Islet of Langerhans (tissue), 1 donor: ENCODE results near the gene PRKCQ.
A peak's percentile ranks its signal among the peaks of the same experiment; 100 is the strongest.
"Not testable (repeated sequence)": the region's sequence is repeated elsewhere in the genome, so short reads cannot be mapped to it uniquely, and the experiment has no call there.

Source experiments
- FAIRE-seq: peaks from one replicate; lab custom pipeline; 2011; peaks lifted over from hg19 to GRCh38; lab: Jason Lieb, UNC

PRKCQ gene

DNA sequence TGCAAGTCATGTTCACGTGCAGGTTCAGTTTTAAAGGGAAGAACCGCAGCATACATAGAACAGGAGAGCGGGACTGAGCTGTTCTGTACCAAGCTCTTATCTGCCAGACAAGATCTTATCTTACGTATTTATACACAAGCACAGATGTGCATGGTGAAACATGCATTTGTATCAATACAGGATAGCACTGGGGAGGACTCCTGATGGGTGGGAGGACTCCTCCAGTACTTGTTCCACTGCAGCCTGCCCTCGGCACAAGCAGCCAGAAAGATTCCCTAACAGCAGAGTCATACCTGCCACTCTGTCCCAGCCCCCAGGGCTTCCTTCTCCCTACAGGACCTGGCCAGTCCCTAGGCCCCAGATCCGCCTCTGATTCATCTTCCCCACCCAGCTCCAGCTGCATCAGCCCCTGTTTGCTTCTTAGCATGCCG lies 13.2 kb upstream of the PRKCQ start:
- no peak for FAIRE-seq

DNA sequence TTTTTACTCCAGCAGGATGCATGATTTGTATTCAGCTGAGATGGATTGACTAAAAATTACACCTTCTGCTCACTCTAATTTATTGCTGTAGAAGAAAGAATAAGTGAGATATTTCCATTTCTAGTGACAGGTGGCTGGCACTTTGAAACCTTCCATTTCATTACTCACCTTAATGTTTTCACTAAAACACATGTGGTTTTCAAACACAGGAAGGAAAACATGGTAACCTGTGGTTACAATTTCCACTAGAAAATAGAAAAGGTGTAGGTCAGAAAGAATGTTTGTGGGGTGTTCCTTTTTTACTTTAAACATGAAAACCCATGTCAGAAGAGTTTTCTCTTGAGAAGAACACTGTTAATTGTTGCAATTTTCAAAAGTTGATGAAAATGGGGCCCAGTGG lies 12.0 kb upstream of the PRKCQ start:
- FAIRE-seq, result peak; percentile 86

DNA sequence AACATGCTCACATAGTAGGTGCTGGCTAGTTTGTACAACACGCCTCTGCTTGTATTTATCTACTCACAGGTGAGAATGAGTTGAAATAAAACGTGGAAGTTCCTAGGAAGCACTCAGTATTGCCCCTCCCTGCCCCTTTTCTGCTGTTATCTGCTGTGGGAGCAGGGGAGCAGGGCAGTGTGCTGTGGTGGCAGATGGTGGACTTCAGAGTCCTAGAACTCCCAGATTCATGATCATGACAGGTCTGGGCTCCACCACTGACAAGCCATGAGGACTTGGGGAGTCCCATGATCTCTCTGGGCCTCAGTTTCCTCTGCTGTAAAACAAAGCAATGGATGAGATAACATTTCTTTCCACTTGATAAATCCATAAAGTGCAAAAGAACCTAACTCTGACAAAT lies 11.6 kb upstream of the PRKCQ start:
- no peak for FAIRE-seq

DNA sequence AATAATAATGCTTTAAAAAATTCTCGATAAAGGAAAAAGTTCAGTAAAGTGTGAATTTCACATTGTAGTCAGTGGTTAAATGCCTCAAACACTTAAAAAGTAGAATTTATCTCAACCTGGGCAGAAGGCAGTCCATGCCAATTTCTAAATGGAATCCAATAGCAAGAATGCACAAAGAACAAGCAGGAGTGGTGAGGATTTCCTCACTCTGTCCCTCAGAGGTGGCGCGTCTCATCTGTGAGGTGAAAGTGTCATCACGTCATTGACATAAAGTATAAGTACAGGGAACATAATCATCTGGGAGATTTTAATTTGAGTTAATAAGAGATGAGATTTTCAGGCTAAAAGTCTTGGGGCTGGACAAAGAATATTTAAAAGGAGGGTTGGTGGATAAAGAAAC lies 10.0 kb upstream of the PRKCQ start:
- no peak for FAIRE-seq

DNA sequence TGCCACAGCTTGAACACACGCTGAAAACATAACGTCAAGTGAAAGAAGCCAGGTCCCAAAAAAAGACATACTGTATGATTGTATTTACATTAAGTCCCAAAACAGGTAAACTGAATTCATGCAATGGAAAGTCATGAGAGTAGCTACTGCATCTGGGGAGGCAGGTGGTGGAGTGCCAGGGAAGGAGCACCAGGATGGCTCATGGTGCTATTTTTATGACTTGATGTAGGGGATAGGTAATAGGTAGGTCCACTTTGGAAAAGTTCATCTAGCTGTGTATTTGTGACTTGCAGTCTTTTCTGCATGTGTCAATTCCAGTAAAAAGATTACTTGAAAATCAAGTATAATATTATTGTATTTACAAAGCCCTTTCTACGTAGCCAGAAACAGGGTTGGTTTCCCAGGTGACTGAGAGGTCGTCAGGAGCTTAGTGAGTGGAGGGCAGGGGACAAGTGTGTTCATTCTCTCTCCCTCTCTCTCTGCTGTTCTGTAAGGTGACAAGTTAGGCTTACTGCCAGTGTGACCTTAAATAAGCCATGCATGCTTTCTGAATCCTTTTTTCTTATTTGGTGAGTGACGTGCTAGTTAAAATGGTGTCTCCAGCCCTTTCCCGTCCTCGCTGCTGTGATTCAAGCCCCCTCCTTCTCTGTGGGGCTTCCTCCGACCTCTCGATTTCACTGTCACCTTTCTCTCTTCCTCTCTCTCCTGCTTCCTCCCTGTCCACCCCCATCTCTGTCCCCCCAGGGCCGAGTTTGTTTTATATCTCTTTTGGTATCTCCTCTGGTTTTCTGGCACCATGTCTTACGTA lies 9.4 kb upstream of the PRKCQ start:
- FAIRE-seq, result no peak

DNA sequence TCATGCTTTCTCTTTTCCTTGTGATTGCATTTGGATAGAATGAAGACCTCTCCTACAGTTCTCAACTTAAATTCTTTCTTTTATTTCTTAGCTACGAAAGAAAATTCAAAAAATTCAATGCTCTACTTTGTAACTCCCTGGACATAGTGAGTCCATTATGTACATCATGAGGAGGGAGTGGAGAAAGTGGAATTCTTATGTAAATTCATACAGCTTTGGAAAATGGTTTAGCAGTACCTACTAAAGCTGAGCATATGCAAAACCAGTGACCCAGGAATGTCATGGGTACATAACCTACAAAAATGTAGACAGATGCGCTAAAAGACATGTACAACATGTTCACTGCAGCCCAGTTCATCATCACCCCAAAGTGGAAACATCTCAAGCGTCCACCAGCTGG lies 8.8 kb upstream of the PRKCQ start:
- FAIRE-seq, result no peak

DNA sequence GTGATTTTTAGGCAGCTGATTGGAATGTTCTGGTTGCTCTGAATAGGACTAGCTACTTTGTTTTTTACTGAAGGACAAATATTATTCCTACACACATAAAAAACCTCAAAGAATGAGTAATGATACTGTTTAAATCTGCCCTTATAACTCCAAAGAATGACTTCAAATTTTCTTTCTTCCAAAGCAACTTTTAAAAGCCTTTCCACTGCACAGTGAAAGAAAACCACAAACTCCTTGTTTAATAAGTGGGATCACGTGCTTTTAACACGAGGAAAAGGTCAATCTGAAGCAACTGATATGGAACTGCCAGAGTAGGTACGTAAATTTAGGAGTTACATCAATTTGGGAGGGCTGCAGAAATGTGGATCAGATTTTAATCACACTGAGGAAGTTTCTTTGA lies 8.0 kb upstream of the PRKCQ start:
- FAIRE-seq, result no peak

DNA sequence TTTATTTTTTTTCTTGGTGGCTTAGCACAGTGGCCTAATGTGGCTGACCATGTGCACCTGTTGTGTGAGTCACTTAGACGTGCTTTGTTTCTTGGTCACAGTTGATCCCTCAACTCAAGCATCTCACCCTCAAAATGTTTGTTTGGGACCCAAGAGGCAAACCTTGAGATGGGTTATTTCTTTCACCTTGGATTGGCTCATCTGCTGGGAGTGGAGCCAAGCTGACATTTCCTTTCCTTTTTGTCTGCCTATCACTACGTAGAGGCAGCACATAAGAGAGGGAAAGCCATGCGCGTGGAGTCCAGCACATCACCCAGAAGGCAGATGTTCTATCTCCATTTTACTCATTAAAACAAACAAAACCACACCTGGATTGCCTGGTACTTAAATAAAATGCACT lies 6.4 kb upstream of the PRKCQ start:
- no peak for FAIRE-seq

DNA sequence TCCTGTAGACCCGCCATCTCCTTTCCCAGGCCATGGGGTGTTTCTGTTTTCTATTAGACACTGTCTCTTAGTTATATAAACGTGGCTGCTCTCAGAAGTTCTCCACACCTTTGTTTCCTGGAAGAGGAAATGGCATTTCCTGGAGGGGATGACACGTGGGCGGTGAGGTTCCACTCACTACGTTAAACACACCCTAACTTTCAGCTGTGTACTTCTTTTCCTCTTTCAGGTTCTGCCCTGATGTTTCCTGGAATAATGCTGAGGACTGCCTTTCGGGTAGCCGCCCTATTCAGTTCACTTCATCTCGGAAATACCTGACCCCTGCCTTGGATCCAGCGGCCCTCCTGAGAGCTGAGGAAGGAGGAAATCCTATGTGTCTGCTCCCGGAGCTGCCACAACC lies 3.4 kb upstream of the PRKCQ start:
- FAIRE-seq, result no peak

DNA sequence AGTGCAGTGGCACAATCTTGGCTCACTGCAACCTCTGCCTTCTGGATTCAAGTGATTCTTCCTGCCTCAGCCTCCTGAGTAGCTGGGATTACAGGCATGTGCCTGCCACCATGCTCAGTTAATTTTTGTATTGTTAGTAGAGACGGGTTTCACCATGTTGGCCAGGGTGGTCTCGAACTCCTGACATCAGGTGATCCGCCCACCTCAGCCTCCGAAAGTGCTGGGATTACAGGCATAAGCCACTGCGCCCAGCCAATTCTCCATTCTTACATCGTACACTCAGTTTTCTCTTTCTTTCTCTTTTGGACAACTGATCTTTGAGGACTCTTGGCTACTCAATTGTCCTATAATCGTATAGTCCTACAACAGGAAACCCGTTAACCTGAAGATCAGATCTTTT lies 2.8 kb upstream of the PRKCQ start:
- FAIRE-seq, result not testable (repeated sequence)

DNA sequence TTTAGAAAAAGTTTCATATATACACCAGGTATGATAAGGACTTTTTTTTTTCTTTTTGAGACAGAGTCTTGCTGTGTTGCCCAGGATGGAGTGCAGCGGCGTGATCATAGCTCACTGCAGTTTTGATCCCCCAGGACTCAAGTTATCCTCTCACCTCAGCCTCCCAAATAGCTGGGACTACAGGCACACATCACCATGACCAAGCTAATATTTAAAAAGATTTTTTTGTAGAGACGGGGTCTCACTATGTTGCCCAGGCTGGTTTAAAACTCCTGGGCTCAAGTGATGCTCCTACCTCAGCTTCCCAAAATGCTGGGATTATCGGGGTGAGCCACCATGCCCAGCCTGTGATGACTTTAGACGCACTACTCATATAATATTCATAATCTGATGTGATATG lies 2.2 kb upstream of the PRKCQ start:
- no peak for FAIRE-seq

DNA sequence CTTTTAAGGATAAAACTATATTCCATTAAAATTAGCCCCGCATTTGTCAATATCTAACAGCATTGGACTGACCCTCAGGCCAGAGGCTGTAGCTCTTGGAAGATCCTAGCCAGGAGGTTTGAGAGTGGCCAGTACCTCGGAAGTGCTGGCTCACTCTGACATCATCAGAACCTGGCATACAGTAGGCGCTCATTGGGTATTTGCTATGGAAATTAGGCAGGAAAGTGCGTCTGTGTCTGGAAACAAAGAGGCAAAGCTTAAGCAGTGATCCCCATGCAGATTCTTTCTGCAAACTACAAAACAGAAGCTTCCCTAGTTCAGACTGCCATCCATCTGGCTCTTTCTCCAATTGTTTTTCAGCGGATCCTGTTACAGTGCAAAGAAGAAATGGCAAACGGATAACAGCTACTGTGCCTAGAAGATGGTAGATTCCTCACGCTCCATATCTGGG lies 1.7 kb upstream of the PRKCQ start:
- FAIRE-seq, result no peak

DNA sequence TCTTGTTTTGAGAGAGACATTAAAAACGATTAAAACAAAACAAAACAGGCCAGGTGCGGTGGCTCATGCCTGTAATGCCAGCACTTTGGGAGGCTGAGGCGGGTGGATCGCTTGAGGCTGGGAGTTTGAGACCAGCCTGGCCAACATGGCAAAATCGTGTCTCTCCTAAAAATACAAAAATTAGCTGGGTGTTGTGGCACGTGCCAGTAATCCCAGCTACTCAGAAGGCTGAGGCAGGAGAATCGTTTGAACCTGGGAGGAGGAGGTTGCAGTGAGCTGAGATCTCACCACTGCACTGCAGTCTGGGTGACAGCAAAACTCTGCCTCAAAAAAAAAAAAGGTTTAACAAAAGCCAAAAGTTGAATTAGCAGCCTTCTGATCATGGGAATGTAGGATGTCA lies 1.1 kb upstream of the PRKCQ start:
- FAIRE-seq, result not testable (repeated sequence)

DNA sequence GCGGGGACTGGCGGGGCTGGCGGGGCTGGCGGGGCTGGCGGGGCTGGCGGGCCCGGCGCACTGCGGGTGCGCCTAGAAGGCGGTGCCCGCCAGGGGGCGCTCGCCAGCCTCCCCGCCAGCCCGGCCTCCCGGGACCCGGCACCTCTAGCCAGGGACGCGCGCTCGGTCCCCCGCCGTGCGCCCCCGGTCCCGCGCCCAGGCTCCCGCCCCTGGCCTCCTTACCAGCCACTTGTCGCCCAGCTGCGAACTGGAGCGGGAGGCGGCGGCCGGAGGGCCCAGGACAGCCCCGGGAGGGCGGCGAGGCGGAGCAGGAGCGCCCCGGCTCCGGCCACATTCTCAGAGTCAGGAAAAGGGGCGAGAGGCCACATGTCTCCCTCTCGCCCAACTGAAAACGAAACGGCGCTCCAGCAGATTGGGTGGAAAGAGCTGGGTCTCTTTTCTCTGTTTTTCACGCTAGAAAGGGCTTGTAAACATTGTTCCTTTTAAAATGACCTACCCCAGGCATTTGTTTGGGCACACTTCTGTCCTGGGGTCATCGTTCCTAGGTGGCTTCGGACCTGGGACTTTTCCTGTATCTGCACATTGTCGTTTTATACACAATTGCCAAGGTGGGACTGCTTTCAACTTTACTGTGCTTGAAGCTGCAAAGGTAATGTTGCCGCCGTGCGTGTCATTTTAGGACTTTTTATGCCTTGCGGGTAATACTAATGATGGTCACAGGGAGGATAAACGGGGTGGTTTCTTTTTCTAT lies 378 bp upstream of the PRKCQ start:
- FAIRE-seq, result no peak

DNA sequence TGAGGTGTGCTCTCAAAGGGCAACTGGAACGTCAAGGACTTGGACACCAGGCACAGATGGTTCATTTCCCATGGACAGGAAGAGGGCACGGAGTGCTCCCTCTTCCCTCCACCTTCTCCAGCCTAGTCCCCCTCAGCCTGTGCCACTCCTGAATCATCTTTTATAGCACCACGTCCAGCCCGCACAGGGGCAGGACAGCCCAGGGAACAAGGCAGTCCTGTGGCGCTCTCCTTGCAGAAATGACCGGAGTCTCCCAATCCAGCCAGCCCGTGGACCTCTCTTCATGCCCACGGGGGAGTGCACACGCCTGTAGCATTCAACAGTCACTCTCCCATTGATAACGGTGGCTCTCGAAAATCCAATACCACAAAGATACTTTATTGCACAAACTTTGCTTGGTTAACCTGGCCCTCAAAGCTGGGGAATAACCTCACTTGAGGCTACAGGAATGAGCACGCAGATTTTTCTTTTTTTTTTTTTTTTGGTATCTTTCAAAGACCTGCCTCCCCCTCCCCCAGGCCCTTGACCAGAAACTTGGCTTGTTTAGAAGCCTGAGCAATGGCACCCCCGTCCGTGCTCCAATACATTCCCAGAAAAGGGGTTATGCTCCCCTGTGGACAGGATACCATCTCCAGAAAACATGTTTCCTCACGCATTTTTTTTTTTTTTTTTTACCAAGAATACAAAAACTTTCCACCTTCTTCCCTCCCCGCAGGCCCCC lies 733 bp downstream of the PRKCQ start:
- no peak for FAIRE-seq

DNA sequence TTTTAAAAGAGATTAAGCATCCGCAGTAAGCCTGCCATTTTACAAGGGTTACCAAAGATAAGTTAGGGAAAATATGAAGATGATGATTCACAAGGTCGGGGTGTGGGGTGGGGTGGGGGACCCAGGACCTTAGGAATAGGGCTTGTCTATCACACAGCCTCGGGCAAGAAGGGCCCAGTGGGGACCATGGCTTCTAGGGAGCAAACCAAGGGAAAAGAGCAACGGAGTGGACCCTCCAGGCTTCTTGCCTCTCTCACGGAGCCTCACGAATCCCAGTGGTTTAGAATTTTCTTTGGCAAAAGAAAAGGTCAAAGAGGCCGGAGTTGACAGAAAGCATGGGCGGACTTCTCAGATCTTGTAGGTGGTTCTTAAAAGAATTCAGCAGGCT lies 1.3 kb downstream of the PRKCQ start:
- FAIRE-seq, result no peak

DNA sequence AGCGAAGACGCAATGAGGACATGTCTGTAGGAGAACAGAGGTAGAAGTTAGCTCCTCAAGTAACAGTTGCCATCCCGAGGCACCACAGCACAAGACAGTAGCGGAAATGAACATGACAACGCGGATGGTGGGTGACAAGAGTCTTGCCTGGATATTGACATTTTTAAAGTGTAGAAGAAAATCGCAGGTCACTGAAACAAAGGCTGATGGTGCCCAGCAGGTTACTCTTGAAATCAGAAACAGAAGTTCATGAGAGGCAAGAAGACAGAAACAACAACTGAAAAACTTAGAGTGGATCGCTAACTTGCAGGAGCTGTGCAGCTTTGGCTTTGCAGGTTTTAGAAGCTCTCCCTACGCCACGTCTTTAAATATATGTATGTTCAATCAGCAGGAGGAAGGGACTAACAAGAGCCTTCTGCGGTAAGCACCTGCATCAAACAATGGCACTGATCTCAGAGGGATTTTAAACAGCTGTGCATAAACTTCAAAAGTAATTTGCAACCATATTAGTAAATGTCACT lies 1.8 kb downstream of the PRKCQ start:
- no peak for FAIRE-seq

DNA sequence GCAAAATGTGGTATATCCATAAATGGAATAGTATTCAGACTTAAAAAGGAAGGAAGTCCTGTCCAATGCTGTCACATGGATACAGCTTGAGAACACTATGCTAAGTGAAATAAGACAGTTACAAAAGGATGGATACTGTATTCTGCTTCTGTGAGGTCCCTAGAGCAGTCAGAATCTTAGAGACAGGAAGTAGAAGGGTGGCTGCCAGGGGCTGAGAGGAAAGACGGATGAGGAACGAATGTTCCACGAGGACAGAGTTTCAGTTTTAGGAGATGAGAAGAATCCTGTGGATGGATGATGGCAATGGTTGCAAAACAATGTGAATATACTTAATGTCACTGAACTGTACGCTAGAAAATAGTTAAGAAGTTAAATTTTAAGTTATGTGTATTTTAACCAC lies 3.8 kb downstream of the PRKCQ start:
- no peak for FAIRE-seq

DNA sequence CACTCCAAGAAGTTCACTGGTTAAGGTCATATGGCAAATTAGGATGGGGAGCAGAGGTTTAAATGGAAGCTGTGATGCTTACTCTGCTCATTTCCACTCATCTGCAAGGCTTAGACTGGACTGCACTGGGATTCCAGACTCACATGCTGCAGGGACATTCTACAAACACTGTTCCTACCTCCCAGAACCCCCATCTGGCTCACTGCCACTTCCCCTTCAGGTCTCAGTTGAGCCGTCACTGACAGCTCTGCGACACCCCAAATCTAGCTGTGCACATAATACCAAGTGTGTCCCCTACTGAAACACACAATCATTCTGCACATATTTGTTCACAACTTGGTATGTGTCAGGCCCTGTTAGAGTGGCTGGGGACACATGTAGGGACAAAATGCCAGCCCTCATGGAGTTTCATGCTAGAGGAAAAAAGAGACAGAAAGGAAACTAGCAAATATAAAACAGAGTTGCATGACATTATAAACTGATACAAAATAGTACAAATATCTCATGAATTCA lies 5.4 kb downstream of the PRKCQ start:
- no peak for FAIRE-seq

DNA sequence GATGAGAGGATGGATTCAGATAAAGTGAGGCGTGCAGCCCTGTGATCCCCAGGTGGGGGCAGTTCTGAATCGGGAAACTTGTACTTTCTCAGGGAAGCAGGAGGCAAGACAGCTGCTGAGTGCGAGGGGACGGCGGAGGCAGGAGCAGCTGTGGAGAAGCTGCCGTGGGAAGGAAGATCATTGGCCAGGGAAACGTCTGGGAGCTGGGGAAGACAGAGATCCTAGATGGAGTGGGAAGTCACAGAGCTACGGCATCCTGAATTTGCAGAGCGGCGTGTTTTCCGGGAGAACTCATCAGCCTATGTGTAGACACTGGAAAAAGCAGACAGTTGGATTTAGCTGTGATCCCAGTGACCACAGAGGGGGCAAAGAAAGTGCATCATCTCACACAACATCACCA lies 9.2 kb downstream of the PRKCQ start:
- FAIRE-seq, result no peak

DNA sequence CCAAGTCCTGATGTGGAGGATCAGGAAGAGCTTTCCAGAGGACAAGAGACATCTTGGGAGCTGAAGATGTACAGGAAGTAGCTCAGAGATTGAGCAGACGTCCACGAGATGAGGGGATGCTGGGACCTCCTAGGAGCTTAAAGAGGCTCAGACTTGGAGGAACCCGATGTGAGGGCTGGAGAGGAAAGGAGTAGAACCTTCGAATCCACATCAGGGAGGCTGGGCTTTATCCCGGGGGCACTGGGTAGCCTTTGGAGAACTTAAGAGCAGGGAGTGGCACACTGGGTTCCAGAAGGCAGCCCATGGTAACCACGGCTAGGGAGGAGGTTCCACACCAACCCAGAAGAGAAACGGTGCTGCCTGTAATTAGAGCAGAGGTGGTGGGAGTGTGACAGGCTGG lies 10.8 kb downstream of the PRKCQ start:
- no peak for FAIRE-seq

DNA sequence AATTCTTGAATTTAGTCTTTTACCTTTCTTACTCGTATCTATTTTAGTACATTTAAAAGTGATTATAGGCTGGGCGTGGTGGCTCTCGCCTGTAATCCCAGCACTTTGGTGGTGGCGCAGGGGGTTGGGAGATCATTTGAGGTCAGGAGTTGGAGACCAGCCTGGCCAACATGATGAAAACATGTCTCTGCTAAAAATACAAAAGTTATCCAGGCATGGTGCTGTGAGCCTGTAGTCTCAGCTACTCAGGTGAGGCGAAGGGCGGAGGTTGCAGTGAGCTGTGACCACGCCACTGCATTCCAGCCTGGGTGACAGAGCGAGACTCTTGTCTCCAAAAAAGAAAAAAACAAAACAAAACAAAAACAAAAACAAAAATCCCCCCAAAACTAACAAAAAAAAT lies 12.2 kb downstream of the PRKCQ start:
- FAIRE-seq, result no peak

DNA sequence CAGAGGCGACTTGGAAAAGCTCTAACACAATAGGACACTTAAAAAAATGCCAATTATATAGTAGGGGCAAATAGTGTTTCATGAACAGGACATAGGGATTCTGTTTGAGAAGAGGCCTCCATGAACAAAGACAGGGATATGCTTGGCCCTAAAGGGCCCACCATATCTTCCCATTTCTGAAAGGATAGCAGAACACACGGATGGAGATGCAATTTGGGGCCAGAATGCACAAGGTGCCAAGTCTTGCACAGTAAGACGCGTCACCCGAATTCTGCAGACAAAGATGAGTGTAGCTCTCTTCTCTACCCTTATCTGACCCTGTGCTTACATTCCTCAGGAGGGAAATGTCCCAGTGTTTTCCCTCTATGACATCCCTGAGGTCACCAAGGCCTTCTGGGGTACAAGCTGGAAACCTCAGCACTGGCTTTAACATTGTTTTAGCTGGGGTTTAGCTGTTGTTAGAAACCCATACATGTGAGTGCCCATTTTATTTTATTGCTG lies 12.8 kb downstream of the PRKCQ start:
- FAIRE-seq, result no peak
